Stimulated activated CD8-positive, alpha-beta memory T cell treated with anti-CD3 and anti-CD28 coated beads, Interleukin-4, amount 100 ng/mL, for 4 hours (primary cell): ENCODE data around the gene PLEKHA1.

ENCODE experiments used
- DNase-seq, 2 donors: peaks; one replicate each; pipeline ENCODE4 v3.0.0-alpha.2; 2020; ENCODE audit warnings: low read depth in 2 of 2, low spot score in 1 of 2

Gene PLEKHA1

GRCh38 chr10:122374237-122374858 lies at the start of gene PLEKHA1:
Gene PLEKHA1, plus strand, starts transcription at chr10:122374708. Its CDS starts 18,493 bp downstream, at chr10:122393201.
- DNase-seq: peak; percentile 79 to 86

- no peak for DNase-seq
Measured at GRCh38 chr10:122325235-122325634, 49.3 kb upstream of the PLEKHA1 start.

DNA sequence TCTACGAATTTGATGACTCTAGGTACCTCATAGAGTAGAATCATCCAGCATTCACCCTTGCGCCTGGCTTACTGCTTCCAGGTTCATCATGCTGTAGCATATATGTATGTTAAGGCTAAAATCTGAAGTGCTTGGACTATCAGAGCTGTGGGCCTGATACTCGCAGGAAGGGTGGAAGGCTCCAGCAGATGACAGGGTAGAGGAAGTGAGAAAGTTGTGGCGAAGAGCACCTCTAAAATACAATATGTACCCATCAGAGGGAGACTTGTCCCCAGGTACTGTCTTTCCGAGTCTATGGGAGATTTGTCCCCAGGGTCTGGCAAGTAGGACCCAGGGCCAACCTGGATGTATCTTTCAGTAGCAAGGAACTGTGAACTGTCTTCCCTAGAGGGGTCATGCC lies 48.1 kb upstream of the PLEKHA1 start:
- no peak for DNase-seq

GRCh38 chr10:122326806-122327205 lies 47.7 kb upstream of the PLEKHA1 start:
- DNase-seq: no peak

DNA sequence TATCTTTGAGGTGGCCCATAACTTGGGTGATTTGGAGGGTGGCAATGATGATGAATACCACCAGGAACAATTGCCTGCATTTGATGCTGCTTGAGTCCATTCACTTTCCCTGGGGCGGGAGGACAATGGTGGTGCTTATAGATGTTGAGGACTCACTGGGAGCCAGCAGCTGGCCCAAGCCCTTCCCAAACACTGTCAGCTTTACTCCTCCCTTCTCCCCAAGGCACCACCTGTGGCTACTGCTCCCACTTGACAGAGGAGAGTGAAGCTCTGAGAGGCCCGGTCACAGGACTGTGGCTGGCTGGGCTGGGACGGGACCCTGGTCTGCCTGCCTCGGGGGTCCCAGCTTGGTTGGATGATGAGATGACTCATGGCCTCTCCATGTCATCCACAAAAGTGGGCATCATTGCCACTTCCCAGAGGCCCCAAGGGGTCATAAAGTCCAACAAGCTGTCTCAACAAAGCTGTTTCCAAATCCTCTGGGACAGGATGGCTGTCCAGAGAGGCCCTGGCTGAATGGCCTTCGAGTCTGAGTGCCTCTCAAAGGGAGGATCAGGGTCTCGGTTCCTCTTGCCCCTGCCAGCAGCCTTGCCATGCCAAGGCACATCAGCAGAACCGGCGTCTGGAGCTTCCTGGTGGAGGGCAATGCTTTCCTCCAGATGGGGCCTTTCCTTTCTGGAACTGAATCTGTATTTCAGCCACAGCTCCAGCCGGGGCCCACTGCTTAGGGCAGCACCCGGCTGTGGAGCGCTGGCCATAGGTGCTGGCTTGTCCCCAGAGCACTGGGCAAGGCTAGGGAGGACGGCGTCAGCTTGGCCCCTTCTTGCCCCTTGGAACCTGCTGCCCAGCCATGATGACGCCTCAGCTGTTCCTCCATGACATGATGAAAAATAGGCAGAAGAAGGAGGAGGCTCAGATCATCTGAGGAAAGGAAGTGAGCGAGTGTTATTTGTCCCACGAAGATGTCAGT lies 47.0 kb upstream of the PLEKHA1 start:
- no peak for DNase-seq

DNA sequence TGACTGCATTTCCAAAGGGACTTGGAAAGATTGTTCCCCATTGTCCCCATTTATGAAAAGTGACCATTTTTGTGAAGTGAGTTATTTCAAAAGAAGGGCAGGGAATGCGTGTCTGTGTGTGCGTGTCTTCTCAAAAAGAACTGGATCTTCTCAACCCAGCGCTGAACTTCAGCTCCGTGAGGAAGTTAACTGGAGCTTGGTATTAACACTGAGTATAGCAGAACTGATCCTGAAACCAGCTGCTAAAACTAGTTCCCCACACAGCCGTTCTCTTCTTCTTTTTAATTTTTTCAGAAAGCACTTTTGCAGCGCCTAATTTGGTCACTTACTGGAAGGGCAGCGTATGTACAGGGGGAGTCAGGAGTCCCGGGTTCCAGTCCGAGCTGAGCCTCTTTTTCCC lies 45.8 kb upstream of the PLEKHA1 start:
- no peak for DNase-seq

DNA sequence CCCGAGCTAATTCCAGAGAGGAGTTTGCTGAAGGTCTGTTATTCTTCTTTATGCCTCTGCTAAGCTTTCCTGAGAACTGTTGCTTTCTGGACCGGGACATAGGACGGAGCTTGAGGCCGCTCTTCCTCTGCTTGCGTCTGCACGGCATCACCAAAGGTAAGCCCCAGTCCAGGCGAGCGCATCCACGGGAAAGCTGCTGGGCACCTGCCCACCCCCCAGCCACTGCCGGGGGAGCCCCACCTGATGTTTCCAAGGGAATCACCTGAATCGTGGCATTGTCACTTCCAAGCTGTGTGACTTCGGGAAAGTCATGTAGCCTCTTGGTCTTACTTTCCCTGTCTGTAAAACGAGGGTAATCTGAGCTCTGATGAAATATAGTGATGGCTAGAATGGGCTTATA lies 45.1 kb upstream of the PLEKHA1 start:
- DNase-seq: no peak

GRCh38 chr10:122331100-122331499 lies 43.4 kb upstream of the PLEKHA1 start:
- DNase-seq: no peak

- DNase-seq: no peak
Measured at GRCh38 chr10:122331615-122332446, 42.7 kb upstream of the PLEKHA1 start.

DNA sequence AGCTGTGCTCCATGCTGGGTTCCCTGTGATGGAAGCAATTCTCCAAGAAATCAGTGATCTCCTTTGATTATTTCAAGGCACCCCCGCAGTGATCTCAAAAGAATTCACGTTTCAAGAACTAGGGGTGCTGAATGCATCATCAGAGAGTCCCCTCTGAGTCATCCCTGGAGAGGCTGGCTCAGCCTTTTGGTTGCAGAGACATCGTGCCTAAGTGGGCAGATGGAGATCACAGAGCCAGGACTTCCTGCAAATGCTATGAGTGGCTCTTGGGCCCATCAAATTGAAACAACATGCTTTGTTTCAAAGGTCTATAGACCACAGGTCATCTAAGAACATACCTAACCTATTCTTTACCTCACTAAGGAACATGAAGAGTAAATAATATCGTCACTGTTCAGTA lies 41.5 kb upstream of the PLEKHA1 start:
- no peak for DNase-seq

DNA sequence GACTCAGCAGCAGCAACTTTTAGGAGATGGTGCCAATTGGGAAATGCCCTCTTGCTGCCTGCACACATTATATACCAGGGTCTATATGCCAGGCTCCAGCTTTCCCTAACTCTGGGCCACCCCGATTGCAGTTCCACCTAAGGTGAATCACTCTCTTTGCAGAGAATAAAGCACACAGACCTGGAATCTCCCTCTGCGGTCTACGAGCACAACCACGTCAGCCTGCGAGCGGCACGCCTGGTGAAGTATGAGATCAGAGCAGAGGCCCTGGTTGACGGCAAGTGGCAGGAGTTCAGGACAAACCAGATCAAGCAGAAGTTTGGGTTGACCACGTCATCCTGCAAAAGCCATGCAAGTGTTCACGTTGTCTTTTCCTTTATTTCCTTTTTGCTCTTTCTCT lies 38.2 kb upstream of the PLEKHA1 start:
- no peak for DNase-seq

- DNase-seq: no peak
Measured at GRCh38 chr10:122336961-122337360, 37.5 kb upstream of the PLEKHA1 start.

GRCh38 chr10:122338609-122339441 lies 35.7 kb upstream of the PLEKHA1 start:
- DNase-seq: no peak

DNA sequence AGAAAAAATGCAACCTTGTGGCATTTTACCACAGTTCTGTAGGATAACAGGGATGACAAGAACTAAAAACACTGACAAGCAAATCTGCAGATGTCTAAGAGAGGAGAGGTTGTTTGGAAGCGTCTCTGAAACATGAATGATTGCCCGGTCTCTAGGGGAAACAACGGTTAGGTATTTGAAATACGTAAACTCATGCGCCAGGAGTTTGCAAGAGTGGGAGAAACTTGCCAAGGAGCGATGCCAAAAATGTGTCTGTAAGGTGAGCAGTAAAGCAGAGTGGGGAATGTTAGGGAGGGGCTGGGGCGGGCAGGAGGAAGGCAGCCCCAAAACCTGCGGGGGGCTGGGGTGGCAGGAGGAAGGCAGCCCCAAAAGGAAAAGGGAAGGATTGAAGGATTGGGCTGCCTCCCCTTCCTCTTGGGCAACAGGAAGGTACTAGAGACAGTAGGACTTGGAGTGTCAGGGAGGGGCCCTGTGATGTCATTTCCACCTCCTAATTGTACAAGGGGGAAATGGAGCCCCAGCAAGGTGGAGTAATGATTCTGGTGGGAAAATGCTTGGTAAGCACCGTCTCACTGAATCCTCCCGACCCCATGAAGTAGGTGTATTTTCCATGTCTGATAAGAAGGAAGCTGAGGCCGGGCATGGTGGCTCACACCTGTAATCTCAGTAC lies 33.2 kb upstream of the PLEKHA1 start:
- DNase-seq: no peak

DNA sequence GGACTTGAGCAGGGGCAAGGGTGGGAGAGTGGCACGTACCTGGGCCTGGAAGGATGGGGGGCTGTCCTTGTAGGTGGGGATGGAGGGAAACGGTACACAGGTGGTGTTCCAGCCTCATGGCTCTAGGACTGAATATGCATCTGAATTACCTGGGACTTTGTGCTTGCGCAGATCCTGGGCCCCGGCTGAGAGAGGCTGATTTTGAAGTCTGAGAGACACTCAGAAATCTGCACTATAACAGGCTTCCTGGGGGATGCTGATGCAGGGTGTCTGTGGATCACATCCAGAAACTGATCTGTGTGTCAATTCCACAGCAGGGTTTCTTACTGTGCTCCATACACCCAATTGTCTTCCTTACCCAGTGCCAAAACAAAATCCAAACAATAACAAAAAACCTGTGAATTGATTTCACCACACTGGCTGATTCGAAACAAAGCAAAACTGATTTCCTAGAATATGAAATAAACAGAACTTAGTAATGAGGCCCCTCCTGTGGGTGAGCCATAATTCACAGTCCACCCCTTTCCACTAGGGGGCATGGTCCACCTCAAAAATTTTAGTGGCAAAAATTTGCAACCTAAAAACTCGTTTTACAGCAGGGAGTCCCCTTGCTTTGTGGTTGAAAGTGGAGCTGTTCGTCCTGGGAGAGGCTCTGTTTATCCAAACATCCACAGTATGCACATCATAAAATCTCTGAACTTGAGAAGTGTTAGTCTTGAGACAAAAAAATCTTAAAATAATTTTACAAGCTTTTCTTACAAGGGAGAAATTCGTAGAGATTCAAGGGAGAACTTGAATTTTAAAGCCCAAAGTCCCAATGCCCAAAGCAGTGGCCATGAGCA lies 32.0 kb upstream of the PLEKHA1 start:
- DNase-seq: peak; percentile 23 to 36

GRCh38 chr10:122343135-122343800 lies 31.2 kb upstream of the PLEKHA1 start:
- DNase-seq: no peak

- DNase-seq: no peak
Measured at GRCh38 chr10:122343936-122344335, 30.6 kb upstream of the PLEKHA1 start.

- no peak for DNase-seq
Measured at GRCh38 chr10:122344741-122345258, 29.7 kb upstream of the PLEKHA1 start.
